GM19452 (cell line): Measurements from ENCODE around the gene LRRC52.

Source experiments
- ATAC-seq: cut with Tn5 transposase; IDR thresholded peaks from one replicate; pipeline ENCODE4 v1.9.1; 2021; ENCODE audit not compliant: unreplicated experiment

LRRC52 gene

DNA sequence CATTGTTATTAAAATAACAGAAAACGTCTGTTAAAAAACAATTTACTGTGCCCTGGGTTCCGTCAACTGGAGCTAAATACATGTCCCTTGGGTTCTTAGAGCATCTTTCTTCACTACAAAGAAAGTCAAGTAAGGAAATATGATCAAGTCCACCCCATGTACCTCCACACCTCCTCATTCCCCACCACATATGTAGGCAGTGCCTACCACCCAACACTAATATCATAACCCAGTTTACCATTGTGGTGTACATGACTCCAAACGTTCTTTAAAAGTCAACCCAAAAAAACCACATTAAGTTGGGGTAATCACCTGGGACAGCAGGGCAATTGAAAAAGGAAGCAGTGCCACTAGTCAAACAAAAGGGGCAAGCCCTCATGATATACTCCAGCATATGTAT lies 7.8 kb upstream of the LRRC52 start:
- no peak for ATAC-seq

- ATAC-seq = no peak
Measured at GRCh38 chr1:165537356-165538109, 6.3 kb upstream of the LRRC52 start.

DNA sequence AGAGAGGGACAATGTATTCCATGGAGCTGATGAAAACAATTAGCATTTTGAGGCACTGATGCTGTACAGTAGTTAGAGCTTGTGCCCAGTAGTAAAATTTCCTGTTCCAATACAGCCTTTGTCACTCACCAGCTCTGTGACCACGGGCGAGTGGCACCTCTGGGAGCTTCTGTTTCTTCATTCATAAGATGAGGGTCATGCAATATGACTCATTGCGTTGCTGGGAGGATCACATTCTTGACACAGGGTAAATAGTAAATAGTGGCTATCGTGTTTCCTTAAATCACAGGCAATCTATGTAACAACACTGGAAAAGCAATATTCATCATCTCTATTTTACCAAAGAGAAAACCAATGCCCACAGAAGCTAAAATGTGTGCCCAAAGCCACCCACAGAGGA lies 4.5 kb upstream of the LRRC52 start:
- no peak for ATAC-seq

GRCh38 chr1:165539908-165540307 lies 3.9 kb upstream of the LRRC52 start:
- no peak for ATAC-seq

- no peak for ATAC-seq
Measured at GRCh38 chr1:165542015-165542631, 1.7 kb upstream of the LRRC52 start.

- ATAC-seq = no peak
Measured at GRCh38 chr1:165542647-165543046, 1.2 kb upstream of the LRRC52 start.

DNA sequence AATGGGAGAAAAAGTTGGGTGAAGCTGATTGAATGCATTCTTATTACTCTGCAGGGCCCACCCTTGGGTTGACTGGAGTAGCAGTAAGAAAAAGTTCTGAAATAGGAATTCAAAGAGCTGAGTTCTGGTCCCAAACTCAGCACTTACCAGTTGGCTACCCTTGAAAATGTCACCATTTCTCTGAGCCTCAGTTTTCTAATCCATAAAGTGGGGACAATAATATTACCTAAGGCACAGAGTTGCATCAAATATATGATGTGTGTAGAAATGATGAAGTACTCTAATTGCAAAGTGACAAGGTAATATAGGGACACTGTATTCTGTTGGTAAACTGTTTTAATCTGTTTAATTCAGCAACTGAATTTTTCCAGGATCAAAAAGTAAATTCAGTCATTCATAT lies 1.2 kb downstream of the LRRC52 start:
- ATAC-seq = no peak

DNA sequence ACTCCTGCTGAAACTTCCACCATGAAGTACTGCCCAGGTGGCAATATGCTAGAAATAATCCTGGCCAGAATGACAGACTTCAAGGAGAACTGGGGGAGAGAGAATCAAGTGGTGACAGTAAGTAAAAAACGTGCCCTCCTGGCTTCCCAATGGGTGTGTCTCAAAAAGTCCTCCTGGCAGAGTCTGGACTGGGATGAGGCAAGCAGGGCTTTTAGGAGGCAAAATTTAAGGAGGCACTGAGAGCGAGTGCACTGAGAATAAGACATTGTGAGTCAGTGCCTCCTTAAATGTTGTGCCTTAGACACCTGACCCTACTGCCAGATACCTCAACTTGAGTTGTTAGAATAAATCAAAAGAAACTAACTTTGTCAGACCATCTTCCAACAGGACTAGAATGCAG lies 2.2 kb downstream of the LRRC52 start:
- no peak for ATAC-seq

DNA sequence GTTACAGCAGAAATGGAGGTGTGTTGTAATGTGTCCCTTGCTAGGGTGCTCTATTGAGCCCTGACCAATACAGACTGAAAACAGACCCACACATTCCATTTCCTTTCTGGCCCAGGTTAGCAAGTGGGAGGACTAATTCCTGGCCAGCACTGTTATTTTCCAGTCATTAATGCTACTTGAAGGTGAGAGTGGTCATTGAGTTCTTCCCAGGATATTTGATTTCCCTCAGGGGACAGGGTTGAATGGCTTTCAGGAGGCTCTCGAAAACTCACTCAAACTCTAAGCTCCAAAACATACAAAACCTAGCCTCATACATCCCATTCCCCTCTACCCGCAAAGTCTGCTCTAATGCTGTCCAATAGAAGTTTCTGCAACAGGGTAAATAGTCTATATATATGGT lies 6.2 kb downstream of the LRRC52 start:
- no peak for ATAC-seq

- no peak for ATAC-seq
Measured at GRCh38 chr1:165551469-165551868, 7.7 kb downstream of the LRRC52 start.

GRCh38 chr1:165560883-165561656 lies 17.3 kb downstream of the LRRC52 start:
- no peak for ATAC-seq

DNA sequence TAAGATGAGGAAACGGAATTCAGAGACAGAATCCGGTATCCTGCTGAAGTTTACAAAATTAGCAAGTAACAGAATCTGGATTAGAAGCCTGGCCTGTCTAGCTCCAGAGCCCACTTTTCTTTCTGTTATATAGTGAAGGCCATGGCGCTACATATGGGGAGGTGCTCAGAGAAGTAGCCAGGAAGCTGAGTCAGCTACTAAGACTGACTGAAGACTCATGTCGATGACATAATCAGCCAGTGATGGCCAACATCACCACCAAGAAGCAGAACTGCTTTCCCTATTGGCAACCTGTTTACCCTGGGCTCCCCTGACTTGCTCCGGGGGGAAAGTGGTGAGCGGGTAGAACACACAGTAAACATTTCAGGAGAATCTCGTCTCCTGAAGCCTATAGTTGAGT lies 18.8 kb downstream of the LRRC52 start:
- ATAC-seq = no peak

- no peak for ATAC-seq
Measured at GRCh38 chr1:165563551-165563950, 19.8 kb downstream of the LRRC52 start.

GRCh38 chr1:165564561-165564960 lies 20.8 kb downstream of the LRRC52 start:
- no peak for ATAC-seq

- no peak for ATAC-seq
Measured at GRCh38 chr1:165565751-165566490, 22.1 kb downstream of the LRRC52 start.

DNA sequence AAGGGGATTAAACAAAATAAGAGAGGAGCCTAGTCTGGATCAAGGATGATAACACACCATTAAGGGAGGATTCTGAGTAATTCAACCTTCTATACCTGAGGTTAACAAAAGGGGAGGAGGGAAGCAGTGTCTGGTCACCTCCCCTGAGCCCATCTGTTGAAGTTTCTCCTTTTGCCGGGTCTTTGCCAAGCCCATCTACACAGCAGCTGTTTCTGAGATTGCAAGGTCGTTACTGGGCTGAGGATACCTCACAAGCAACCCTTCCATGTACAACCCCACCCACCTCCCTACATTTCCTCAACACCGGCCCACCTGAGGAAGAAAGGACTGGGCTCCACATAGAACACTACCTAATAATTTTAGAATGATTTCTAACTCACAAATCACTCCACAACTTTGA lies 26.3 kb downstream of the LRRC52 start:
- no peak for ATAC-seq

DNA sequence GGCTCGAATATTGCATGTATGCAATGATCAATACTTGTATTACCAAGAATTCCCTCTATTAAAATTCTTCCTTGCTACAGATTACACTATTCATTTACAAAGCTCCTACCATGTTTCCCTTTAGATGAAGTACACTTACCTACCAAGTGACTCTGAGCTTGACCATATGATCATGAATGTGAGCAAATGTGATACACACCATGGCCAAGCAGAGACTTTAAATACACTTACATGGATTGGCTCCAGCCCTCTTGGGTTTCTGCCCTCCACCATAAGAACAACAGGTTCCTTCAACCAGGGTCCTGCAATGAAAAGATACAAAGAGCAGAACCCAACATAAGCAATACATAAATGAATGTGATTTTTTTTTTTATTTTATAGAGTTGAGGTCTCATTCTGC lies 30.0 kb downstream of the LRRC52 start:
- ATAC-seq = no peak

- no peak for ATAC-seq
Measured at GRCh38 chr1:165574295-165574694, 30.5 kb downstream of the LRRC52 start.

GRCh38 chr1:165575468-165576099 lies 31.8 kb downstream of the LRRC52 start:
- no peak for ATAC-seq

- no peak for ATAC-seq
Measured at GRCh38 chr1:165576536-165576935, 32.7 kb downstream of the LRRC52 start.

DNA sequence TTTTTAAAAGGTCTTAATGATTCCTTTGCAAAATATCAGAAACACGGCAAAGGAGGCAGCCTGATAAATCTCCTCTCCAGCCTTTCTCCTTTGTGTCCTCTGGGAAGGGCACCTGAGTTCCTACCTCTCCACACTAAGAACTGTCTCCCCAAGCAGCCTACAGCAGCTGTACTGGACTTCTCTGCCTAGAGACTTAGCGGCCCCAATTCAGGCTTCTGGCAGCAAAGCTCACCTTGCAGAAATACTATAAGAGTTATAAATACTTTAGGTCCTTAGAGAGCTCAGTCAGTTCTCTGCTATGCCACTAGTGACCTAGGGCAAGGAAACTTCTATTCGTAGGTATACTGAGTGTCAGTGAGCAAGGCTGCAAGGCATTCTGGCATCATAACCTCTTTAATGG lies 33.9 kb downstream of the LRRC52 start:
- ATAC-seq = no peak
